VCaP (cell line): Measurements from ENCODE around the gene EFCAB6.

Source experiments
- H3K27ac ChIP-seq: fragments of 450-650 bp; 2 replicates; pipeline ENCODE4 v1.5.1; 2017
- CTCF ChIP-seq: fragments of 450-650 bp; conservative IDR thresholded peaks from 2 replicates; pipeline ENCODE4 v1.5.1; 2017; ENCODE audit warnings: mild to moderate bottlenecking, moderate library complexity

Gene EFCAB6

GRCh38 chr22:43772831-43773230 lies 39.3 kb downstream of the EFCAB6 start:
- TF ChIP-seq CTCF: no peak
- no peak overlapping the region for H3K27ac ChIP-seq

- no peak overlapping the region for H3K27ac ChIP-seq
- no peak for TF ChIP-seq CTCF
Measured at GRCh38 chr22:43755452-43755851, 56.7 kb downstream of the EFCAB6 start.

DNA sequence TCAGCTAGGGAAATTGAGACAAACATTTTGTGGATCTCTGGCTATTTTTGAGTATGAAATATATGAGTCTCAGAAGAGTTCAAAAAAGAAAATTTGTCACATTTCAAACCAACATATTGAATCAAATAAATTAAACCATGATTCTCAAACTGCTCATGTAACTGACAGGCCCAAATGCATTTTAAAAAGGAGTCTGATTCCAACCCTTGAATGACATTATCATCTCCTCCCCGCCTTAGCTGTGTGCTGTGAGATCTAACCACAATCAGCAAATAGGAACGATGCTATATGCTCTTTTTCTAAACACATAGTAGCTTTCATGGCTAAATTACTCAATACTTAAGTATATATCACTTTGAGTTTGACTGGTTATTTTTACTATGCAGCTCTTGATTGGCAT lies 57.1 kb downstream of the EFCAB6 start:
- no peak overlapping the region for H3K27ac ChIP-seq
- no peak for TF ChIP-seq CTCF

DNA sequence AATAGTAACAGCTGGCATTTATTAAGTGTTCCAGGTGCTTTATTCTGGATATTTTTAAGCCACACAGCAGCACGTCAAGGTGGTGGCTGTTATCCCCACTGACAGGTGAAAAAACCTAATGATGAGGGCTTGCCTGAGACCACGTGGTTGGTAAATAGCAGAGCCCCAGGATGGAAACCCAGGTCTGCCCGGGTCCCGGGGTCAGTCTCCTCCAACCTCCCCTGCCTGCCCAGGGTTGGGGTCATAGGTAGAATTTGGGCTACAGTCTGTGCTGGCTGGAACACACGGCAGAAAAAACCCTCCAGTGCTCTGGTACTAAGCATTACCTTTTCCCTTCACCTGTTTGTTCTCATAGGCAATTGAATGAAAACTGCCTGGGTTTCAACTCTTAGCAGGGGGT lies 57.9 kb downstream of the EFCAB6 start:
- no peak overlapping the region for H3K27ac ChIP-seq
- no peak for TF ChIP-seq CTCF

DNA sequence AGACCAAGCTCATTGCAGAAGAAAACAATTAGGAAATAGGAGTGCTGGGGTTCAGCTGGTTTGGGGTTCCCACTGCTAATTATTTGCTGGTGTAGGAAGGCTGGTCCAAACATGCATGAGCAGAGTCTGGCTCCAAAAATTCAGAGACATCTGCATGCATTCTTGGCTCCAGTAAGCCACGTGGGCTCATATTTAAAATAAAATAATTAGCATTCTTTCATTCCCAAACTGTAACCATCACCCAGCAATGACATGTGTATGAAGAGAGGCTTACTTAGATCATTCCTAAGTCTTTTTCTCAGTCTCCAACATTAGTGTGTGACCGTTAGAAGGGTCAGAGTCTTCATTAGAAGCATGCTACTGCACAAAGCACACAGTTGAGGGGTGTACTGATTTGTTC lies 58.4 kb downstream of the EFCAB6 start:
- no peak for TF ChIP-seq CTCF
- H3K27ac ChIP-seq: no peak overlapping the region

DNA sequence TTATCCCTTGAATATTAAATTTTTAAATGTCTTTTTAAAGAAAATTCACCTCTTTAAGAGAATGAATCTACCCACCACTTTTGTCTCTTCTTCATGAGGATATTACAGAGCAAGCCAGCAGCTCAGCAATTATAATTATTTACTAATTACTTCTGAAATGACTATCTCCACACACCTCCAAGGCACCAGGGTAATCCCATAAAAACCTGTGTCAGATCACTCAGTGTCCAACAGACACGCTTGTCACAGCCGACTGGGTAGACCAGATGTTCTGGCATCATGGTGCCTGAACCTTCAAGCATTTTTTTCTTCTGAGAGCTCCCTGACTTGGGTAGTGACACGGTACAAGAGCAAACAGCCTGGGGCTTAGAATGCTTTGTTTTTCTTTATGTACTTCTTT lies 61.4 kb downstream of the EFCAB6 start:
- no peak for TF ChIP-seq CTCF
- no peak overlapping the region for H3K27ac ChIP-seq

DNA sequence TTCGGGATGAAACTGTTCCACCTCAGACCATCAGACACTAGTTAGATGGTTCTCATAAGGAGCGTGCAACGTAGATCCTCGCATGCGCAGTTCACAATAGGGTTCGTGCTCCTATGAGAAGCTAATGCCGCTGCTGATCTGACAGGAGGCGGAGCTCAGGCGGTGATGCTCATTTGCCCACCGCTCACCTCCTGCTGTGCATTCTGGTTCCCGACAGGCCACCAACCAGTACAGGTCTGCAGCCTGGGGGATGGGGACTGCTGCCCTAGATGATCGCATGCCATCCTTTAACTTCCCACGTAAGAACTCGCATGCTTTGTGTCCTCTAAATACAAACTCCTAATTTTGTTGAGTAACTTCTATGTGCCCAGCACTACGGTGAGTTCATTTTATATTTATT lies 62.6 kb downstream of the EFCAB6 start:
- no peak overlapping the region for H3K27ac ChIP-seq
- TF ChIP-seq CTCF: no peak

- no peak for TF ChIP-seq CTCF
- no peak overlapping the region for H3K27ac ChIP-seq
Measured at GRCh38 chr22:43747877-43748276, 64.2 kb downstream of the EFCAB6 start.
